OCI-LY7 (cell line): Measurements from ENCODE around the gene RNF8.

Experiments used
- CTCF ChIP-seq: fragments of 200-600 bp; sonication (generic); conservative IDR thresholded peaks from 2 replicates; pipeline ENCODE4 v1.5.1; 2014; ENCODE audit warnings: mild to moderate bottlenecking, antibody characterized with exemption, low read length, moderate library complexity, mixed read lengths
- EZH2phosphoT487 ChIP-seq: fragments of 200-600 bp; sonication (generic); IDR thresholded peaks from 2 replicates; pipeline ENCODE4 v1.6.1; 2018; ENCODE audit warnings: low read depth, borderline replicate concordance, mild to moderate bottlenecking, mixed run types, antibody characterized with exemption, low read length, moderate library complexity, mixed read lengths

GRCh38 chr6:37365791-37366190 is 12.0 kb downstream of the RNF8 start:
- TF ChIP-seq CTCF (peak; percentile 60), EZH2phosphoT487 (no peak)
